Body of pancreas (tissue), 4 donors: ENCODE data around the gene TM9SF1. TPM values are rescaled to one million over a fixed set of nuclear protein-coding genes. Genes with fewer than 3 reads are reported as not detected.
A peak's percentile ranks its signal among the peaks of the same experiment; 100 is the strongest.

Experiments used
- ATAC-seq: fragments of 150-250 bp; one replicate; pipeline ENCODE4 v1.9.1; 2016
- DNase-seq, 4 donors: peaks; one replicate each; pipeline ENCODE4 v3.0.0-alpha.2; 2019
- H3K27ac ChIP-seq, 4 donors: fragments of 200-600 bp; sonication (generic); 1 replicate in 3 of 4; 2 replicates in 1 of 4; pipeline versions ENCODE4 v1.5.1 to v1.6.1; 2016 to 2019; ENCODE audit warnings: mild to moderate bottlenecking in 1 of 4, mixed read lengths in 1 of 4, moderate library complexity in 1 of 4
- H3K27me3 ChIP-seq, 2 donors: fragments of 200-600 bp; sonication (generic); one replicate each; pipeline ENCODE4 v1.6.0; 2016; ENCODE audit warnings: mild to moderate bottlenecking in 1 of 2
- H3K36me3 ChIP-seq, 2 donors: fragments of 200-600 bp; sonication (generic); replicated peaks in 1 of 2; 2 replicates each; pipeline ENCODE4 v1.5.1; 2016; ENCODE audit warnings: low read depth in 2 of 2; ENCODE audit not compliant: insufficient read depth in 1 of 2
- H3K4me1 ChIP-seq: fragments of 200-600 bp; sonication (generic); one replicate; pipeline ENCODE4 v1.6.0; 2016
- H3K4me3 ChIP-seq, 2 donors: fragments of 200-600 bp; sonication (generic); 1 replicate in 1 of 2; 2 replicates in 1 of 2; pipeline ENCODE4 v1.5.1; 2016 to 2019
- H3K9me3 ChIP-seq, 3 donors: fragments of 200-600 bp; sonication (generic); 1 replicate in 2 of 3; 2 replicates in 1 of 3; pipeline ENCODE4 v1.5.1; 2016
- CTCF ChIP-seq, 7 experiments: fragments of 450-650 bp in 4 of 7; fragments of 200-600 bp in 3 of 7; sonication (generic) in 3 of 7; IDR thresholded peaks; one replicate each; pipeline ENCODE4 v1.5.1; 2016 to 2019; ENCODE audit warnings: antibody characterized with exemption in 7 of 7
- POLR2A ChIP-seq, 3 donors: fragments of 450-650 bp; IDR thresholded peaks; one replicate each; pipeline ENCODE4 v1.6.1; 2016; ENCODE audit warnings: antibody characterized with exemption in 3 of 3, mild to moderate bottlenecking in 2 of 3
- WGBS, 2 donors: methylation state at CpG; one replicate each; pipeline ENCODE4 v1.1.5; 2017; 5-methylcytosine and 5-hydroxymethylcytosine counted together
- intact Hi-C: fragments of 100-400 bp; cut with DNase I; formaldehyde crosslinking; loops from one replicate; pipeline ENCODE4 v1.15.1; 2023
- total RNA-seq, 2 donors: library from RNA; depleted of rRNA; stranded (reverse); fragments of >200 nt; gene quantifications; one replicate each; pipeline ENCODE4 v1.1.0, GENCODE V29; 2016

The TM9SF1 gene
- total RNA-seq, 2 donors from 2014 or later: 57.9 to 59.7 TPM

DNA sequence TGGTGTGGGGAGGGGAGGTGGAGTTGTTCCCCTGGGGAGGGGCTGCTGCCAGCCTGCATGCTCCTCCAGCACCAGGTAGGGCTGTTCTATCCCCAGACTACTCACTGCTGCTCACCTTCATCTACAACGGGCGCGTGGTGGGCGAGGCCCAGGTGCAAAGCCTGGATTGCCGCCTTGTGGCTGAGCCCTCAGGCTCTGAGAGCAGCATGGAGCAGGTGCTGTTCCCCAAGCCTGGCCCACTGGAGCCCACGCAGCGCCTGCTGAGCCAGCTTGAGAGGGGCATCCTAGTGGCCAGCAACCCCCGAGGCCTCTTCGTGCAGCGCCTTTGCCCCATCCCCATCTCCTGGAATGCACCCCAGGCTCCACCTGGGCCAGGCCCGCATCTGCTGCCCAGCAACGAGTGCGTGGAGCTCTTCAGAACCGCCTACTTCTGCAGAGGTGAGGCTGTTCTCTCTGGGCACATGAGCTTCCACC lies 30.7 kb downstream of the TM9SF1 start:
- no peaks in the 10 kb centered on the region for H3K27me3 ChIP-seq
- H3K4me1 ChIP-seq: peaks cover 35% of the 10 kb centered on the region
- TF ChIP-seq CTCF (IDR thresholded peaks at IDR 0.05) (no peak), POLR2A (IDR thresholded peaks at IDR 0.05) (no peak)
- peaks cover 5 to 32% of the 10 kb centered on the region in 2 donors for H3K36me3 ChIP-seq
- H3K4me3 ChIP-seq: no peak overlapping the region
- no peaks in the 10 kb centered on the region for H3K9me3 ChIP-seq
- intact Hi-C loops: loop anchor here (10.0 kb wide), 1 partner anchor 110 kb away; the partner anchor contains the start of gene CARMIL3
- WGBS, 2 donors: 82 to 87% methylated on average over 3 to 13 of the region's 14 CpGs
- no peak for DNase-seq
- ATAC-seq: no peak
- no peak overlapping the region for H3K27ac ChIP-seq

DNA sequence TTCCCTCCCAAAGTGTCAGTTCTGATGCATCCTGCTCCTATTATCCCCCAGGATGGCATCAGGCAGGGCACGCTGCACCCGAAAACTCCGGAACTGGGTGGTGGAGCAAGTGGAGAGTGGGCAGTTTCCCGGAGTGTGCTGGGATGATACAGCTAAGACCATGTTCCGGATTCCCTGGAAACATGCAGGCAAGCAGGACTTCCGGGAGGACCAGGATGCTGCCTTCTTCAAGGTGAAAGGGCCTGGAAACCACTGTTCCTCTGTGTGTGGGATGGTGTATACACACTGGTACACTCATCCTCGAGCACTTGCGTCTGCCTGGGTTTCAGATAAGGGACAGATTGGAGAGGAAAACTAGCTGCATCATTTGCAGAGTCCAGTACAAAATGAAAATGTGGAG lies 33.1 kb downstream of the TM9SF1 start:
- intact Hi-C loops: loop anchor here (10.0 kb wide), 1 partner anchor 107 kb away; the partner anchor contains the start of gene CARMIL3
- Histone ChIP-seq H3K36me3 (peaks cover 7 to 38% of the 10 kb centered on the region in 2 donors), H3K4me3 (peak overlapping the region in 1 of 2 donors; percentile 39), H3K27ac (peak overlapping the region in 3 of 4 donors; percentile 79 to 89 (median 88)), H3K4me1 (peaks cover 35% of the 10 kb centered on the region), H3K27me3 (no peaks in the 10 kb centered on the region), H3K9me3 (no peaks in the 10 kb centered on the region)
- WGBS, 2 donors: 52 to 58% methylated on average over 8 of the region's 8 CpGs
- TF ChIP-seq POLR2A (IDR thresholded peaks at IDR 0.05) (no peak), CTCF (IDR thresholded peaks at IDR 0.05) (no peak)
- no peak for ATAC-seq
- DNase-seq: no peak

- Histone ChIP-seq H3K4me1 (peaks cover 35% of the 10 kb centered on the region), H3K27ac (peak within 1 kb of the TSS; percentile 79 to 89 (median 84)), H3K27me3 (no peaks in the 10 kb centered on the region), H3K9me3 (no peaks in the 10 kb centered on the region), H3K4me3 (peak within 1 kb of the TSS; percentile 39 to 48), H3K36me3 (peaks cover 10 to 44% of the 10 kb centered on the region in 2 donors)
- intact Hi-C loops: loop anchor here (10.0 kb wide), 1 partner anchor 106 kb away; the partner anchor contains the start of gene CARMIL3
- 1 to 2% methylated on average over 11 to 12 of the region's 12 CpGs for WGBS, 2 donors
- DNase-seq: peak; percentile 97 to 98 (median 98)
- peak; percentile 95 for ATAC-seq
- TF ChIP-seq CTCF (IDR thresholded peaks at IDR 0.05) (peak; percentile 91 to 99 (median 98)), POLR2A (IDR thresholded peaks at IDR 0.05) (peak; percentile 10 to 81 (median 79))
Observed at GRCh38 chr14:24160850-24161804, 34.1 kb downstream of the TM9SF1 start, which contains the start of gene IRF9. Gene IRF9, plus strand, starts transcription at chr14:24161265. Its CDS starts 880 bp downstream, at chr14:24162145.

DNA sequence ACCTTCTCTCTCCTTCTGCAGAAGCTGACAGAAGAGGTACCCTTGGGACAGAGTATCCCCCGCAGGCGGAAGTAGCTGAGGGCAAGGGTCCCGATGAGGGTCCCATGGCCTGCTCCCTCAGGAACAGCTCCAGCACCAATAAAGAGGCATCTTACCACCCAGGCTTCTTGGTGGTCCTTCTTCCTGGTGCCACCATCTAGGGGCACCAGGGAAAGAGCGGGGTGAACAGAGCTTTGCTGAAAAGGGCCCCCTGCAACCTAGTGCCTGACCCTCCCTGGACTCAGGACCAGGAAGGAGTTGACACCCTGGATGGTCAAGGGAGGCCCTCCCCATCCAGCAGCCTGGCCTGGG lies 34.8 kb downstream of the TM9SF1 start:
- 85 to 92% methylated on average over 4 of the region's 4 CpGs for WGBS, 2 donors
- DNase-seq (no peak), ATAC-seq (no peak)
- no peak for TF ChIP-seq CTCF (IDR thresholded peaks at IDR 0.05)
- no peak for TF ChIP-seq POLR2A (IDR thresholded peaks at IDR 0.05)
- peak overlapping the region; percentile 79 to 89 (median 84) for H3K27ac ChIP-seq
- peaks cover 35% of the 10 kb centered on the region for H3K4me1 ChIP-seq
- intact Hi-C loops: loop anchor here (10.0 kb wide), 1 partner anchor 106 kb away; the partner anchor contains the start of gene CARMIL3
- peaks cover 10 to 42% of the 10 kb centered on the region in 2 donors for H3K36me3 ChIP-seq
- H3K4me3 ChIP-seq: no peak overlapping the region
- H3K27me3 ChIP-seq: no peaks in the 10 kb centered on the region
- no peaks in the 10 kb centered on the region for H3K9me3 ChIP-seq
